HG02973 (cell line): Measurements from ENCODE around the gene SCNM1.
"Not testable (repeated sequence)": the region's sequence is repeated elsewhere in the genome, so short reads cannot be mapped to it uniquely, and the experiment has no call there.

Experiments used
- ATAC-seq: cut with Tn5 transposase; IDR thresholded peaks from one replicate; pipeline ENCODE4 v1.9.1; 2021; ENCODE audit warnings: moderate library complexity; ENCODE audit not compliant: unreplicated experiment

Gene SCNM1

GRCh38 chr1:151146412-151147131, 19.4 kb upstream of the SCNM1 start, which contains the start of gene SEMA6C:
TSS of gene SEMA6C (minus strand) at chr1:151146631. CDS start at chr1:151142621, 4,010 bp downstream.
- ATAC-seq = peak; percentile 96

- no peak for ATAC-seq
These were observed 18.8 kb upstream of the SCNM1 start for GRCh38 chr1:151147132-151147503.

- no peak for ATAC-seq
These were observed 18.3 kb upstream of the SCNM1 start for GRCh38 chr1:151147665-151148064.

- peak; percentile 64 for ATAC-seq
These were observed 9.5 kb upstream of the SCNM1 start, which contains the start of gene TNFAIP8L2 for GRCh38 chr1:151156515-151156819. TSS of gene TNFAIP8L2 (plus strand) at chr1:151156649. CDS start at chr1:151158698, 2,049 bp downstream.

- ATAC-seq = no peak
These were observed 8.8 kb upstream of the SCNM1 start for GRCh38 chr1:151157067-151157531.

- no peak for ATAC-seq
These were observed 7.6 kb upstream of the SCNM1 start for GRCh38 chr1:151158326-151158725.

- no peak for ATAC-seq
These were observed 7.1 kb upstream of the SCNM1 start for GRCh38 chr1:151158751-151159251.

- ATAC-seq = no peak
These were observed 6.6 kb upstream of the SCNM1 start for GRCh38 chr1:151159373-151159772.

- ATAC-seq = no peak
These were observed 1.1 kb upstream of the SCNM1 start for GRCh38 chr1:151164732-151165280.

- ATAC-seq = no peak
These were observed 635 bp upstream of the SCNM1 start for GRCh38 chr1:151165281-151165737.

- no peak for ATAC-seq
These were observed 587 bp downstream of the SCNM1 start for GRCh38 chr1:151166505-151166956.

GRCh38 chr1:151167116-151167515, 1.2 kb downstream of the SCNM1 start:
- no peak for ATAC-seq

GRCh38 chr1:151171190-151171589, 5.2 kb downstream of the SCNM1 start:
- no peak for ATAC-seq

- ATAC-seq = no peak
These were observed 9.2 kb downstream of the SCNM1 start for GRCh38 chr1:151175041-151175741.

GRCh38 chr1:151175863-151176262, 9.9 kb downstream of the SCNM1 start, which contains the start of gene TMOD4:
TSS of gene TMOD4 (minus strand) at chr1:151175981. CDS start at chr1:151174875, 1,106 bp downstream.
- no peak for ATAC-seq

GRCh38 chr1:151176514-151177045, 10.6 kb downstream of the SCNM1 start:
- no peak for ATAC-seq

- ATAC-seq = no peak
These were observed 18.3 kb downstream of the SCNM1 start for GRCh38 chr1:151184211-151184610.

- ATAC-seq = no peak
These were observed 21.3 kb downstream of the SCNM1 start for GRCh38 chr1:151187205-151187604.

- ATAC-seq = not testable (repeated sequence)
These were observed 22.7 kb downstream of the SCNM1 start for GRCh38 chr1:151188667-151189066.

- ATAC-seq = peak; percentile 80
These were observed 23.9 kb downstream of the SCNM1 start, which contains the start of gene VPS72 for GRCh38 chr1:151189637-151190445. TSS of gene VPS72 (minus strand) at chr1:151190197. CDS start at chr1:151190121, 76 bp downstream.
